ENCODE measurements around the gene OR4C5.
"Not testable (repeated sequence)": the region's sequence is repeated elsewhere in the genome, so short reads cannot be mapped to it uniquely, and the experiment has no call there.

DNA sequence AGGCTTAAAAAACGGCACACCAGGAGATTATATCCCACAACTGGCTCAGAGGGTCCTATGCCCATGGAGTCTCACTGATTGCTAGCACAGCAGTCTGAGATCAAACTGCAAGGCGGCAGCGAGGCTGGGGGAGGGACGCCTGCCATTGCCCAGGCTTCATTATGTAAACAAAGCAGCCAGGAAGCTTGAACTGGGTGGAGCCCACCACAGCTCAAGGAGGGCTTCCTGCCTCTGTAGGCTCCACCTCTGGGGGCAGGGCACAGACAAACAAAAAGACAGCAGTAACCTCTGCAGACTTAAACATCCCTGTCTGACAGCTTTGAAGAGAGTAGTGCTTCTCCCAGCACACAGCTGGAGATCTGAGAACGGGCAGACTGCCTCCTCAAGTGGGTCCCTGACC is 20.0 kb downstream of the OR4C5 start:
- TF ChIP-seq POLR2A, POLR2AphosphoS5 (IDR thresholded peaks at IDR 0.05; ENCODE audit: low read depth, low read length): not testable (repeated sequence)

All from GM12892 (cell line).